ENCODE measurements around the gene NCEH1. TPM values are rescaled to one million over a fixed set of nuclear protein-coding genes. Genes with fewer than 3 reads are reported as not detected.

Gene NCEH1
- total and polyA plus RNA-seq, 5 donors = 13.0 to 39.4 (median 27.0) TPM

DNA sequence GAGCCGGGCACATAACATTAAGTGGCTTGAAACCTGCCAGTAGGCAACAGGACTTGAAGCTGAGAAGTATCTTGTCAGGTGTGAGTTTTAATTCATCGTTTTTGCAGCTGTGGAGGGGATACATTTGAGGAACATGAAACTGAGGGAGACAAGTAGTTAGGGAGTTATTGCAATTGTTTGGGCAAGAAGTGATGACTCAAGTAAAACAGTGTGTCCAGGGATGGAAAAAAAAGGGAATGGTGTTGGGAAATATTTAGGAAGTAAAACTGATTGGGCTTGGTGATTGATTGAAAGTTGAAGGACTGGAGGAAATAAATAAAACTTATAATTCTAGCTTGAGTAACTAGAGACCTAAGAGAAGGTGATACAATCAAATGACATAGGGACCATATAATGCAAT, 85.5 kb downstream of the NCEH1 start:
- H3K27ac ChIP-seq (ENCODE audit: low read length) = no peak overlapping the region
- no peak for ATAC-seq
- DNase-seq = no peak
- no peaks in the 10 kb centered on the region for H3K27me3 ChIP-seq (ENCODE audit: control insufficient read depth, insufficient read depth)
- no peak overlapping the region for H3K4me3 ChIP-seq (ENCODE audit: low read length)
- H3K9me3 ChIP-seq (ENCODE audit: control insufficient read depth, low read length) = no peaks in the 10 kb centered on the region
- no peaks in the 10 kb centered on the region for H3K4me1 ChIP-seq (ENCODE audit: control insufficient read depth, insufficient read depth, low read length)
- 87% methylated on average over 2 of the region's 2 CpGs for WGBS
- intact Hi-C loops (cut with DNase I) = no loop called here

- H3K27ac ChIP-seq (ENCODE audit: low read length) = no peak overlapping the region
- no peaks in the 10 kb centered on the region for H3K4me1 ChIP-seq (ENCODE audit: control insufficient read depth, insufficient read depth, low read length)
- DNase-seq (no peak), ATAC-seq (no peak)
- no peaks in the 10 kb centered on the region for H3K9me3 ChIP-seq (ENCODE audit: control insufficient read depth, low read length)
- H3K27me3 ChIP-seq (ENCODE audit: control insufficient read depth, insufficient read depth) = no peaks in the 10 kb centered on the region
- WGBS = 95% methylated on average over 9 of the region's 9 CpGs
- H3K4me3 ChIP-seq (ENCODE audit: low read length) = no peak overlapping the region
- intact Hi-C loops (cut with DNase I) = no loop called here
These were observed 85.9 kb downstream of the NCEH1 start for GRCh38 chr3:172624999-172625398.

GRCh38 chr3:172622916-172623700, 87.8 kb downstream of the NCEH1 start:
- DNase-seq (no peak), ATAC-seq (peak; percentile 57 to 66)
- H3K9me3 ChIP-seq (ENCODE audit: control insufficient read depth, low read length) = no peaks in the 10 kb centered on the region
- no peaks in the 10 kb centered on the region for H3K27me3 ChIP-seq (ENCODE audit: control insufficient read depth, insufficient read depth)
- 34% methylated on average over 10 of the region's 10 CpGs for WGBS
- no peak overlapping the region for H3K27ac ChIP-seq (ENCODE audit: low read length)
- H3K4me1 ChIP-seq (ENCODE audit: control insufficient read depth, insufficient read depth, low read length) = no peaks in the 10 kb centered on the region
- no peak overlapping the region for H3K4me3 ChIP-seq (ENCODE audit: low read length)
- intact Hi-C loops (cut with DNase I) = no loop called here

- WGBS = 75% methylated on average over 2 of the region's 2 CpGs
- Histone ChIP-seq H3K27ac (ENCODE audit: low read length) (no peak overlapping the region), H3K9me3 (ENCODE audit: control insufficient read depth, low read length) (no peaks in the 10 kb centered on the region), H3K4me1 (ENCODE audit: control insufficient read depth, insufficient read depth, low read length) (no peaks in the 10 kb centered on the region), H3K27me3 (ENCODE audit: control insufficient read depth, insufficient read depth) (no peaks in the 10 kb centered on the region), H3K4me3 (ENCODE audit: low read length) (no peak overlapping the region)
- DNase-seq (no peak), ATAC-seq (no peak)
- intact Hi-C loops (cut with DNase I) = no loop called here
These were observed 88.7 kb downstream of the NCEH1 start for GRCh38 chr3:172622156-172622555.

GRCh38 chr3:172617976-172618375, 92.9 kb downstream of the NCEH1 start:
- DNase-seq (no peak), ATAC-seq (no peak)
- Histone ChIP-seq H3K4me1 (ENCODE audit: control insufficient read depth, insufficient read depth, low read length) (no peaks in the 10 kb centered on the region), H3K27ac (ENCODE audit: low read length) (no peak overlapping the region), H3K27me3 (ENCODE audit: control insufficient read depth, insufficient read depth) (no peaks in the 10 kb centered on the region), H3K9me3 (ENCODE audit: control insufficient read depth, low read length) (no peaks in the 10 kb centered on the region), H3K4me3 (ENCODE audit: low read length) (no peak overlapping the region)
- 79% methylated on average over 3 of the region's 3 CpGs for WGBS
- intact Hi-C loops (cut with DNase I) = no loop called here

GRCh38 chr3:172617013-172617706, 93.7 kb downstream of the NCEH1 start:
- DNase-seq = no peak
- Histone ChIP-seq H3K4me3 (ENCODE audit: low read length) (no peak overlapping the region), H3K27ac (ENCODE audit: low read length) (no peak overlapping the region), H3K4me1 (ENCODE audit: control insufficient read depth, insufficient read depth, low read length) (no peaks in the 10 kb centered on the region), H3K9me3 (ENCODE audit: control insufficient read depth, low read length) (no peaks in the 10 kb centered on the region), H3K27me3 (ENCODE audit: control insufficient read depth, insufficient read depth) (no peaks in the 10 kb centered on the region)
- intact Hi-C loops (cut with DNase I) = no loop called here
- ATAC-seq = no peak
- 91% methylated on average over 6 of the region's 6 CpGs for WGBS

- ATAC-seq = no peak
- H3K27ac ChIP-seq (ENCODE audit: low read length) = no peak overlapping the region
- intact Hi-C loops (cut with DNase I) = no loop called here
- no peaks in the 10 kb centered on the region for H3K27me3 ChIP-seq (ENCODE audit: control insufficient read depth, insufficient read depth)
- H3K4me1 ChIP-seq (ENCODE audit: control insufficient read depth, insufficient read depth, low read length) = no peaks in the 10 kb centered on the region
- DNase-seq = no peak
- whole genome bisulfite sequencing = 65% methylated on average over 1 of the region's 1 CpG
- no peaks in the 10 kb centered on the region for H3K9me3 ChIP-seq (ENCODE audit: control insufficient read depth, low read length)
- H3K4me3 ChIP-seq (ENCODE audit: low read length) = no peak overlapping the region
These were observed 94.8 kb downstream of the NCEH1 start for GRCh38 chr3:172616031-172616461.

GRCh38 chr3:172615296-172615695, 95.6 kb downstream of the NCEH1 start:
- Histone ChIP-seq H3K4me3 (ENCODE audit: low read length) (no peak overlapping the region), H3K27ac (ENCODE audit: low read length) (no peak overlapping the region), H3K27me3 (ENCODE audit: control insufficient read depth, insufficient read depth) (no peaks in the 10 kb centered on the region), H3K4me1 (ENCODE audit: control insufficient read depth, insufficient read depth, low read length) (no peaks in the 10 kb centered on the region), H3K9me3 (ENCODE audit: control insufficient read depth, low read length) (no peaks in the 10 kb centered on the region)
- ATAC-seq = peak; percentile 24 to 46
- no peak for DNase-seq
- intact Hi-C loops (cut with DNase I) = no loop called here
- 82% methylated on average over 5 of the region's 5 CpGs for WGBS

- no peaks in the 10 kb centered on the region for H3K27me3 ChIP-seq (ENCODE audit: control insufficient read depth, insufficient read depth)
- H3K4me3 ChIP-seq (ENCODE audit: low read length) = no peak overlapping the region
- WGBS = 97% methylated on average over 7 of the region's 7 CpGs
- no peaks in the 10 kb centered on the region for H3K4me1 ChIP-seq (ENCODE audit: control insufficient read depth, insufficient read depth, low read length)
- DNase-seq = no peak
- H3K9me3 ChIP-seq (ENCODE audit: control insufficient read depth, low read length) = no peaks in the 10 kb centered on the region
- intact Hi-C loops (cut with DNase I) = no loop called here
- peak; percentile 33 to 35 for ATAC-seq
- H3K27ac ChIP-seq (ENCODE audit: low read length) = no peak overlapping the region
These were observed 96.3 kb downstream of the NCEH1 start for GRCh38 chr3:172614340-172615274.

DNA sequence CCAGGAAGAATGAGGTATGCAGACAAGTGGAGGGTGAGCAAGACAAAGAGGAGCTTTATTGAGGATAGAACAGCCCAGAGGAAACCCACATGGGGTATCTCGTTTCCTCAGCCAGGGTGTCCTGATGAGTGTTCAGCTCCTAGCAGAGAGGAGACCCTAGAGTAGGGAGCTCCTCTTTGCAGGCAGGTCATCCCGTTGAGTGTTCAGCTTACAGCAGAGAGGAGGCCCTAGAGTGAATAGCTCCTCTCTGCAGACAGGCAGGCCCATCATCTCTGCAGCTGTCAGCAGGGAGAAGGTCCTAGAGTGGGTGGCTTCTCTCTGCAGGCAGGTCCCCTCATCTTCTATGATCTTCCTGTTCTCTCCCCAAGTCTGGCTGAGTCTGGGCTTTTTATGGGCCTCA, 97.0 kb downstream of the NCEH1 start:
- Histone ChIP-seq H3K4me1 (ENCODE audit: control insufficient read depth, insufficient read depth, low read length) (no peaks in the 10 kb centered on the region), H3K4me3 (ENCODE audit: low read length) (no peak overlapping the region), H3K9me3 (ENCODE audit: control insufficient read depth, low read length) (no peaks in the 10 kb centered on the region), H3K27me3 (ENCODE audit: control insufficient read depth, insufficient read depth) (no peaks in the 10 kb centered on the region), H3K27ac (ENCODE audit: low read length) (no peak overlapping the region)
- ATAC-seq (no peak), DNase-seq (no peak)
- WGBS = 92% methylated on average over 2 of the region's 2 CpGs
- intact Hi-C loops (cut with DNase I) = no loop called here
